ENCODE data around the gene SPSB1. TPM values are rescaled to one million over a fixed set of nuclear protein-coding genes. Genes with fewer than 3 reads are reported as not detected.

The SPSB1 gene
- total RNA-seq, 3 donors from 2014 or later (not counting 1 experiment from before 2014, with no cell fraction given), result 0.82 to 3.0 (median 1.5) TPM

DNA sequence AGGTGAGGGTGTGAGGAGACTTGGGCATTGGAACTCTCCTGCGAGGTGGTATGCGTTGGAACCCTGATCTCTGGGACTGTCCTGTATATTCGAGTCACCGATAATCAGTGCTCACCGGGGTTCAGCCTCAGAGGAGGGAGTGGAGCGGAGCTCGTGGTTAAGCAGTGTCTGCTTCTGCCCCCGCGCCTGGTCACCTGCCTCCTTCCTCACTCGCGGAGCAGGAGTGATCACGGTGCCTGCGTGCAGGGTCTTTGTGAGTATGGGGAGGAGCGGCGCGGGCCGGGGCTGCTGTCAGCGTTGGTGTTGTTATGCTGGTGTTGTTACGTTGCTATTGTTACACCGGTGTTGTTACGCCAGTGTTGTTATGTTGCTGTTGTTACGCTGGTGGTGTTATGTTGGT, 34.8 kb upstream of the SPSB1 start:
- peak overlapping the region in 1 of 2 donors; percentile 70 for H3K27ac Mint-ChIP-seq
- Histone ChIP-seq H3K4me1 (ENCODE audit: control insufficient read depth, insufficient read depth, low read length) (no peaks in the 10 kb centered on the region), H3K36me3 (ENCODE audit: control insufficient read depth, insufficient read depth, low read length) (peaks cover 16% of the 10 kb centered on the region)

DNA sequence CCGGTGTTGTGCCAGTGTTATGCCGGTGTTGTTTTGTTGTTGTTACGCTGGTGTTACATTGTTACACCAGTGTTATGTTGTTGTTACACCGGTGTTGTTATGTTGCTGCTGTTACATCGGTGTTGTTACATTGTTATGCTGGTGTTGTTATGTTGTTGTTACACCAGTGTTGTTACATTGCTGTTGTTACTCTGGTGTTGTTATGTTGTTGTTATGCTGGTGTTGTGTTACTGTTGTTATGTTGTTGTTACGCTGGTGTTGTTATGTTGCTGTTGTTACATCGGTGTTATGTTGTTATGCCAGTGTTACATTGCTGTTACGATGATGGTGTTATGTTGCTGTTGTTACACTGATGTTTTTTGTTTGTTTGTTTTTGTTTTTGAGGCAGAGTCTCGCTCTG, 34.1 kb upstream of the SPSB1 start:
- H3K4me3 Mint-ChIP-seq, result no peak overlapping the region
- no peaks in the 10 kb centered on the region for H3K27me3 Mint-ChIP-seq (ENCODE audit: low read depth in 2 of 2)
- no peaks in the 10 kb centered on the region for H3K9me3 ChIP-seq (ENCODE audit: control insufficient read depth, insufficient read depth, low read length)
- TF ChIP-seq, protein P1, sequence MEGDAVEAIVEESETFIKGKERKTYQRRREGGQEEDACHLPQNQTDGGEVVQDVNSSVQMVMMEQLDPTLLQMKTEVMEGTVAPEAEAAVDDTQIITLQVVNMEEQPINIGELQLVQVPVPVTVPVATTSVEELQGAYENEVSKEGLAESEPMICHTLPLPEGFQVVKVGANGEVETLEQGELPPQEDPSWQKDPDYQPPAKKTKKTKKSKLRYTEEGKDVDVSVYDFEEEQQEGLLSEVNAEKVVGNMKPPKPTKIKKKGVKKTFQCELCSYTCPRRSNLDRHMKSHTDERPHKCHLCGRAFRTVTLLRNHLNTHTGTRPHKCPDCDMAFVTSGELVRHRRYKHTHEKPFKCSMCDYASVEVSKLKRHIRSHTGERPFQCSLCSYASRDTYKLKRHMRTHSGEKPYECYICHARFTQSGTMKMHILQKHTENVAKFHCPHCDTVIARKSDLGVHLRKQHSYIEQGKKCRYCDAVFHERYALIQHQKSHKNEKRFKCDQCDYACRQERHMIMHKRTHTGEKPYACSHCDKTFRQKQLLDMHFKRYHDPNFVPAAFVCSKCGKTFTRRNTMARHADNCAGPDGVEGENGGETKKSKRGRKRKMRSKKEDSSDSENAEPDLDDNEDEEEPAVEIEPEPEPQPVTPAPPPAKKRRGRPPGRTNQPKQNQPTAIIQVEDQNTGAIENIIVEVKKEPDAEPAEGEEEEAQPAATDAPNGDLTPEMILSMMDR (IDR thresholded peaks at IDR 0.05), result no peak
- peak overlapping the region in 1 of 2 donors; percentile 70 for H3K27ac Mint-ChIP-seq
- peaks cover 21% of the 10 kb centered on the region for H3K36me3 ChIP-seq (ENCODE audit: control insufficient read depth, insufficient read depth, low read length)
- 98% methylated on average over 8 of the region's 9 CpGs for WGBS (ENCODE audit: insufficient coverage)
- H3K4me1 Mint-ChIP-seq, result peaks cover 26 to 54% of the 10 kb centered on the region in 2 donors
- ATAC-seq (no peak), DNase-seq (no peak)
- H3K9me3 Mint-ChIP-seq, result no peaks in the 10 kb centered on the region
- H3K27me3 ChIP-seq (ENCODE audit: control insufficient read depth, insufficient read depth, low read length), result no peaks in the 10 kb centered on the region
- no peaks in the 10 kb centered on the region for H3K36me3 Mint-ChIP-seq
- H3K4me3 ChIP-seq (ENCODE audit: low read length), result no peak overlapping the region
- H3K27ac ChIP-seq (ENCODE audit: low read length), result no peak overlapping the region
- no peaks in the 10 kb centered on the region for H3K4me1 ChIP-seq (ENCODE audit: control insufficient read depth, insufficient read depth, low read length)
- intact Hi-C loops (cut with micrococcal nuclease), result no loop called here

More for the DNA sequence above, 34.8 kb upstream of the SPSB1 start:
- 78% methylated on average over 22 of the region's 22 CpGs for WGBS (ENCODE audit: insufficient coverage)
- H3K27me3 Mint-ChIP-seq (ENCODE audit: low read depth in 2 of 2), result no peaks in the 10 kb centered on the region
- H3K36me3 Mint-ChIP-seq, result no peaks in the 10 kb centered on the region
- peak in 2 of 3 donors; percentile 24 to 32 for ATAC-seq
- H3K27me3 ChIP-seq (ENCODE audit: control insufficient read depth, insufficient read depth, low read length), result no peaks in the 10 kb centered on the region
- no peak overlapping the region for H3K4me3 ChIP-seq (ENCODE audit: low read length)
- H3K4me1 Mint-ChIP-seq, result peaks cover 29 to 54% of the 10 kb centered on the region in 2 donors
- no peak overlapping the region for H3K4me3 Mint-ChIP-seq
- intact Hi-C loops (cut with micrococcal nuclease), result no loop called here
- TF ChIP-seq, protein P1 (IDR thresholded peaks at IDR 0.05), result no peak
- H3K9me3 ChIP-seq (ENCODE audit: control insufficient read depth, insufficient read depth, low read length), result no peaks in the 10 kb centered on the region
- H3K27ac ChIP-seq (ENCODE audit: low read length), result no peak overlapping the region
- H3K9me3 Mint-ChIP-seq, result no peaks in the 10 kb centered on the region
- DNase-seq, result no peak

DNA sequence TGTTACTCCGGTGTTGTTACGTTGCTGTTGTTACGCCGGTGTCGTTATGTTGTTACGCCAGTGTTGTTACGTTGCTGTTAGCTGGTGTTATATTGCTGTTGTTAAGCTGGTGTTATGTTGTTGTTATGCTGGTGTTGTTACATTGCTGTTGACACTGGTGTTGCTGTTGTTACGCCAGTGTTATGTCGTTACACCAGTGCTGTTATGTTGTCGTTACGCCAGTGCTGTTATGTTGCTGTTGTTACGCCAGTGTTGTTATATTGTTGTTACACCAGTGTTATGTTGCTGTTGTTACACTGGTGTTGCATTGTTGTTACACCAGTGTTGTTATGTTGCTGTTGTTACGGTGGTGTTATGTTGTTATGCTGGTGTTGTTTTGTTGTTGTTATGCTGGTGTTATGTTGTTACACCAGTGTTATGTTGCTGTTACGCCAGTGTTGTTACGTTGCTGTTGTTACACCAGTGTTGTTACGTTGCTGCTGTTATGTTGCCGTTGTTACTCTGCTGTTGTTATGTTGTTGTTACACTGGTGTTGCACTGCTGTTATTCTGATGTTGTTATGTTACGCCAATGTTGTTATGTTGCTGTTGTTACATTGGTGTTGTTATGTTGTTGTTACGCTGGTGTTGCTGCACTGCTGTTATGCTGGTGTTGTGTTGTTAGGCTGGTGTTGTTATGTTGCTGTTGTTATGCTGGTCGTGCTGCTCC, 32.5 kb upstream of the SPSB1 start:
- H3K9me3 ChIP-seq (ENCODE audit: control insufficient read depth, insufficient read depth, low read length), result no peaks in the 10 kb centered on the region
- ATAC-seq (peak in 2 of 3 donors; percentile 13 to 39), DNase-seq (no peak)
- Mint-ChIP-seq H3K4me3 (no peak overlapping the region), H3K27me3 (ENCODE audit: low read depth in 2 of 2) (no peaks in the 10 kb centered on the region), H3K27ac (peak overlapping the region in 1 of 2 donors; percentile 70), H3K9me3 (no peaks in the 10 kb centered on the region), H3K4me1 (peaks cover 18 to 47% of the 10 kb centered on the region in 2 donors), H3K36me3 (no peaks in the 10 kb centered on the region)
- no peaks in the 10 kb centered on the region for H3K4me1 ChIP-seq (ENCODE audit: control insufficient read depth, insufficient read depth, low read length)
- no peak overlapping the region for H3K27ac ChIP-seq (ENCODE audit: low read length)
- intact Hi-C loops (cut with micrococcal nuclease), result no loop called here
- H3K4me3 ChIP-seq (ENCODE audit: low read length), result no peak overlapping the region
- no peaks in the 10 kb centered on the region for H3K27me3 ChIP-seq (ENCODE audit: control insufficient read depth, insufficient read depth, low read length)
- peaks cover 34% of the 10 kb centered on the region for H3K36me3 ChIP-seq (ENCODE audit: control insufficient read depth, insufficient read depth, low read length)
- WGBS (ENCODE audit: insufficient coverage), result 99% methylated on average over 20 of the region's 20 CpGs
- TF ChIP-seq, protein P1 (IDR thresholded peaks at IDR 0.05), result no peak

Data from natural killer cell (primary cell).